Measurements from ENCODE around the gene SHISA9.

- TF ChIP-seq, protein P1, sequence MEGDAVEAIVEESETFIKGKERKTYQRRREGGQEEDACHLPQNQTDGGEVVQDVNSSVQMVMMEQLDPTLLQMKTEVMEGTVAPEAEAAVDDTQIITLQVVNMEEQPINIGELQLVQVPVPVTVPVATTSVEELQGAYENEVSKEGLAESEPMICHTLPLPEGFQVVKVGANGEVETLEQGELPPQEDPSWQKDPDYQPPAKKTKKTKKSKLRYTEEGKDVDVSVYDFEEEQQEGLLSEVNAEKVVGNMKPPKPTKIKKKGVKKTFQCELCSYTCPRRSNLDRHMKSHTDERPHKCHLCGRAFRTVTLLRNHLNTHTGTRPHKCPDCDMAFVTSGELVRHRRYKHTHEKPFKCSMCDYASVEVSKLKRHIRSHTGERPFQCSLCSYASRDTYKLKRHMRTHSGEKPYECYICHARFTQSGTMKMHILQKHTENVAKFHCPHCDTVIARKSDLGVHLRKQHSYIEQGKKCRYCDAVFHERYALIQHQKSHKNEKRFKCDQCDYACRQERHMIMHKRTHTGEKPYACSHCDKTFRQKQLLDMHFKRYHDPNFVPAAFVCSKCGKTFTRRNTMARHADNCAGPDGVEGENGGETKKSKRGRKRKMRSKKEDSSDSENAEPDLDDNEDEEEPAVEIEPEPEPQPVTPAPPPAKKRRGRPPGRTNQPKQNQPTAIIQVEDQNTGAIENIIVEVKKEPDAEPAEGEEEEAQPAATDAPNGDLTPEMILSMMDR (IDR thresholded peaks at IDR 0.05; ENCODE audit: low read depth, low read length, poor library complexity, severe bottlenecking), result no peak
- no peak for TF ChIP-seq EZH2phosphoT487 (IDR thresholded peaks at IDR 0.05; ENCODE audit: borderline replicate concordance, low read length)
Measured at GRCh38 chr16:13041180-13041579, 139.8 kb downstream of the SHISA9 start.
